A549 (cell line): Measurements from ENCODE around the gene ASPHD2. TPM values are rescaled to one million over a fixed set of nuclear protein-coding genes. Genes with fewer than 3 reads are reported as not detected.

ENCODE experiments used
- ATAC-seq, 2 experiments: fragments of 200-7000 bp in 1 of 2; fragments of >200 bp in 1 of 2; cut with Nextera tagmentation in 1 of 2; cut with Tn5 transposase in 1 of 2; 3 replicates each; pipeline versions ENCODE4 v1.8.0 to v1.9.1; 2018 to 2020; ENCODE audit warnings: mild to moderate bottlenecking in 1 of 2, moderate library complexity in 1 of 2
- CTCF ChIA-PET: fragments of 300-600 bp; sonication (Branson Sonifier 250); formaldehyde crosslinking; extraction: SDS; loops from one replicate; lab custom pipeline; 2021; ENCODE audit warnings: antibody characterized with exemption, inconsistent platforms; lab: Yijun Ruan, JAX
- POLR2A ChIA-PET: fragments of 350-600 bp; formaldehyde crosslinking; extraction: SDS; loops from one replicate; lab custom pipeline; 2021; ENCODE audit warnings: antibody characterized with exemption, inconsistent platforms; lab: Yijun Ruan, JAX
- DNase-seq, 2 experiments: peaks; one replicate each; pipeline versions ENCODE4 v3.0.0 to v3.0.0-alpha.2; 2011 to 2016; ENCODE audit warnings: low read depth in 1 of 2, low spot score in 1 of 2
- FAIRE-seq: peaks from 2 replicates; lab custom pipeline; 2011; peaks lifted over from hg19 to GRCh38; lab: Jason Lieb, UNC
- H3K27ac ChIP-seq, 2 experiments: fragments of >200 bp; sonication (Bioruptor Twin); formaldehyde crosslinking; 3 replicates each; pipeline ENCODE4 v1.5.1; 2016 to 2017
- H3K4me1 ChIP-seq: fragments of >200 bp; sonication (Bioruptor Twin); formaldehyde crosslinking; 3 replicates; pipeline ENCODE4 v1.6.1; 2016
- H3K4me2 ChIP-seq: fragments of >200 bp; sonication (Bioruptor Twin); formaldehyde crosslinking; 3 replicates; pipeline ENCODE4 v1.6.1; 2016
- H3K4me3 ChIP-seq: fragments of >200 bp; sonication (Bioruptor Twin); formaldehyde crosslinking; 3 replicates; pipeline ENCODE4 v1.5.1; 2016
- H3K9me3 ChIP-seq: fragments of >200 bp; sonication (Bioruptor Twin); formaldehyde crosslinking; 3 replicates; pipeline ENCODE4 v1.6.1; 2016
- BHLHE40 ChIP-seq: IDR thresholded peaks from 2 replicates; pipeline ENCODE4 v1.6.1; 2012; ENCODE audit warnings: low read depth, low read length, inconsistent platforms
- CEBPB ChIP-seq, 2 experiments: fragments of >200 bp in 1 of 2; sonication (Bioruptor Twin) in 1 of 2; formaldehyde crosslinking in 1 of 2; IDR thresholded peaks; 2 replicates each; pipeline ENCODE4 v1.6.1; 2012 to 2016
- CHD4 ChIP-seq: fragments of 200-600 bp; sonication (generic); IDR thresholded peaks from 2 replicates; pipeline ENCODE4 v1.6.1; 2016; ENCODE audit warnings: antibody characterized with exemption, mild to moderate bottlenecking, borderline replicate concordance
- EP300 ChIP-seq, 2 experiments: fragments of >200 bp; sonication (Bioruptor Twin); formaldehyde crosslinking; IDR thresholded peaks; 2 replicates in 1 of 2; 3 replicates in 1 of 2; pipeline ENCODE4 v1.6.1; 2016 to 2017
- FOSB ChIP-seq: fragments of 250-450 bp; sonication (Bioruptor Pico); IDR thresholded peaks from 2 replicates; pipeline ENCODE4 v1.5.0; 2020; ENCODE audit warnings: mild to moderate bottlenecking, moderate library complexity
- FOXS1 ChIP-seq: fragments of 250-450 bp; sonication (Bioruptor Pico); IDR thresholded peaks from 2 replicates; pipeline ENCODE4 v1.5.0; 2020; ENCODE audit warnings: mild to moderate bottlenecking, moderate library complexity
- GATA3 ChIP-seq: IDR thresholded peaks from 2 replicates; pipeline ENCODE4 v1.6.1; 2012; ENCODE audit warnings: borderline replicate concordance
- HES2 ChIP-seq: fragments of >200 bp; sonication (Bioruptor Twin); formaldehyde crosslinking; IDR thresholded peaks from 2 replicates; pipeline ENCODE4 v1.6.1; 2016
- HEYL ChIP-seq: fragments of 250-450 bp; sonication (Bioruptor Pico); IDR thresholded peaks from 2 replicates; pipeline ENCODE4 v1.8.0; 2021; ENCODE audit warnings: mild to moderate bottlenecking, moderate library complexity
- HOXA7 ChIP-seq: fragments of 250-450 bp; sonication (Bioruptor Pico); IDR thresholded peaks from 2 replicates; pipeline ENCODE4 v1.5.0; 2020; ENCODE audit warnings: mild to moderate bottlenecking, moderate library complexity
- JUN ChIP-seq, 2 experiments: fragments of >200 bp; sonication (Bioruptor Twin); formaldehyde crosslinking; IDR thresholded peaks; 2 replicates in 1 of 2; 3 replicates in 1 of 2; pipeline ENCODE4 v1.6.1; 2016 to 2017
- JUNB ChIP-seq: fragments of >200 bp; sonication (Bioruptor Twin); formaldehyde crosslinking; IDR thresholded peaks from 2 replicates; pipeline ENCODE4 v1.6.1; 2016
- KDM5A ChIP-seq: fragments of 200-600 bp; sonication (generic); IDR thresholded peaks from 2 replicates; pipeline ENCODE4 v1.6.1; 2016; ENCODE audit warnings: antibody characterized with exemption, mild to moderate bottlenecking
- MAZ ChIP-seq: fragments of 150-350 bp; IDR thresholded peaks from 2 replicates; pipeline ENCODE4 v1.6.1; 2014; ENCODE audit warnings: antibody characterized with exemption, low read depth, low read length, borderline replicate concordance
- MYC ChIP-seq: IDR thresholded peaks from 2 replicates; pipeline ENCODE4 v1.6.1; 2012; ENCODE audit warnings: mild to moderate bottlenecking, inconsistent platforms, low read length, improper control_type of control experiment, borderline replicate concordance
- NFE2L2 ChIP-seq: fragments of 150-350 bp; conservative IDR thresholded peaks from 2 replicates; pipeline ENCODE4 v1.6.1; 2014; ENCODE audit warnings: low read length
- POLR2A ChIP-seq: IDR thresholded peaks from 2 replicates; pipeline ENCODE4 v1.6.1; 2012; ENCODE audit warnings: mild to moderate bottlenecking, low read length
- RAD21 ChIP-seq, 2 experiments: fragments of >200 bp in 1 of 2; sonication (Bioruptor Twin) in 1 of 2; formaldehyde crosslinking in 1 of 2; IDR thresholded peaks in 1 of 2; conservative IDR thresholded peaks in 1 of 2; 2 replicates in 1 of 2; 3 replicates in 1 of 2; pipeline ENCODE4 v1.6.1; 2012 to 2018; ENCODE audit warnings: inconsistent platforms in 1 of 2
- RCOR1 ChIP-seq: fragments of 150-350 bp; IDR thresholded peaks from 2 replicates; pipeline ENCODE4 v1.6.1; 2014; ENCODE audit warnings: antibody characterized with exemption, low read length, low read depth
- ZC3H11A ChIP-seq: fragments of 450-650 bp; IDR thresholded peaks from 2 replicates; pipeline ENCODE4 v1.6.1; 2014; ENCODE audit warnings: antibody characterized with exemption, mild to moderate bottlenecking
- ZFP36 ChIP-seq: fragments of 450-650 bp; IDR thresholded peaks from 2 replicates; pipeline ENCODE4 v1.6.1; 2014; ENCODE audit warnings: borderline replicate concordance; ENCODE audit not compliant: partially characterized antibody
- WGBS: methylation state at CpG from one replicate; pipeline ENCODE4 v1.1.6; 2017; ENCODE audit errors: missing lambda C conversion rate; 5-methylcytosine and 5-hydroxymethylcytosine counted together
- polyA plus RNA-seq, 4 experiments: library from polyadenylated mRNA; depleted of rRNA in 3 of 4; stranded (reverse); fragments of >200 nt; fragmentation: RNase III in 1 of 4; extraction: RNeasy Plus Mini Kit Qiagen cat#74134 plus additional on column Dnase treatment in 1 of 4; gene quantifications; 2 replicates in 3 of 4; 3 replicates in 1 of 4; pipeline ENCODE4 v1.2.3, GENCODE V29; 2011 to 2017
- TF ChIP-seq, protein P1 (sequence below): IDR thresholded peaks from 2 replicates; pipeline ENCODE4 v1.6.1; 2012; ENCODE audit warnings: low read depth, borderline replicate concordance
- TF ChIP-seq, protein P2 (sequence below): fragments of >200 bp; sonication (Bioruptor Twin); formaldehyde crosslinking; IDR thresholded peaks from 3 replicates; pipeline ENCODE4 v1.6.1; 2016
- TF ChIP-seq, protein P3 (sequence below): fragments of 250-450 bp; sonication (Bioruptor Pico); IDR thresholded peaks from 2 replicates; pipeline ENCODE4 v1.5.0; 2021; ENCODE audit warnings: mild to moderate bottlenecking, moderate library complexity, borderline replicate concordance
- TF ChIP-seq, protein P4 (sequence below): IDR thresholded peaks from 2 replicates; pipeline ENCODE4 v1.6.1; 2012

Gene ASPHD2
- polyA plus RNA-seq, 2 of the 4 experiments (the other 2 are of a cell fraction), result 0.84 to 1.3 TPM

- Histone ChIP-seq H3K4me1 (no peaks in the 10 kb centered on the region), H3K9me3 (no peaks in the 10 kb centered on the region), H3K4me2 (no peak overlapping the region), H3K27ac (no peak overlapping the region), H3K4me3 (no peak overlapping the region)
- TF ChIP-seq JUN (IDR thresholded peaks at IDR 0.05) (no peak), POLR2A (no peak), EP300 (IDR thresholded peaks at IDR 0.05) (no peak), GATA3 (no peak)
- TF ChIP-seq, protein P1, sequence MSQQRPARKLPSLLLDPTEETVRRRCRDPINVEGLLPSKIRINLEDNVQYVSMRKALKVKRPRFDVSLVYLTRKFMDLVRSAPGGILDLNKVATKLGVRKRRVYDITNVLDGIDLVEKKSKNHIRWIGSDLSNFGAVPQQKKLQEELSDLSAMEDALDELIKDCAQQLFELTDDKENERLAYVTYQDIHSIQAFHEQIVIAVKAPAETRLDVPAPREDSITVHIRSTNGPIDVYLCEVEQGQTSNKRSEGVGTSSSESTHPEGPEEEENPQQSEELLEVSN, result no peak
- TF ChIP-seq, protein P2, sequence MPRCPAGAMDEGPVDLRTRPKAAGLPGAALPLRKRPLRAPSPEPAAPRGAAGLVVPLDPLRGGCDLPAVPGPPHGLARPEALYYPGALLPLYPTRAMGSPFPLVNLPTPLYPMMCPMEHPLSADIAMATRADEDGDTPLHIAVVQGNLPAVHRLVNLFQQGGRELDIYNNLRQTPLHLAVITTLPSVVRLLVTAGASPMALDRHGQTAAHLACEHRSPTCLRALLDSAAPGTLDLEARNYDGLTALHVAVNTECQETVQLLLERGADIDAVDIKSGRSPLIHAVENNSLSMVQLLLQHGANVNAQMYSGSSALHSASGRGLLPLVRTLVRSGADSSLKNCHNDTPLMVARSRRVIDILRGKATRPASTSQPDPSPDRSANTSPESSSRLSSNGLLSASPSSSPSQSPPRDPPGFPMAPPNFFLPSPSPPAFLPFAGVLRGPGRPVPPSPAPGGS, result no peak
- TF ChIP-seq, protein P3, sequence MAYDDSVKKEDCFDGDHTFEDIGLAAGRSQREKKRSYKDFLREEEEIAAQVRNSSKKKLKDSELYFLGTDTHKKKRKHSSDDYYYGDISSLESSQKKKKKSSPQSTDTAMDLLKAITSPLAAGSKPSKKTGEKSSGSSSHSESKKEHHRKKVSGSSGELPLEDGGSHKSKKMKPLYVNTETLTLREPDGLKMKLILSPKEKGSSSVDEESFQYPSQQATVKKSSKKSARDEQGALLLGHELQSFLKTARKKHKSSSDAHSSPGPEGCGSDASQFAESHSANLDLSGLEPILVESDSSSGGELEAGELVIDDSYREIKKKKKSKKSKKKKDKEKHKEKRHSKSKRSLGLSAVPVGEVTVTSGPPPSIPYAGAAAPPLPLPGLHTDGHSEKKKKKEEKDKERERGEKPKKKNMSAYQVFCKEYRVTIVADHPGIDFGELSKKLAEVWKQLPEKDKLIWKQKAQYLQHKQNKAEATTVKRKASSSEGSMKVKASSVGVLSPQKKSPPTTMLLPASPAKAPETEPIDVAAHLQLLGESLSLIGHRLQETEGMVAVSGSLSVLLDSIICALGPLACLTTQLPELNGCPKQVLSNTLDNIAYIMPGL (CRISPR knock-in tag), result no peak
- no peak for ATAC-seq
- ChIA-PET CTCF (interaction anchor here (0.6 to 1.2 kb wide), 2 partner anchors 80 to 1333 kb away, joined by 3 to 5 read pairs; no protein-coding TSS in a partner anchor), POLR2A (no interaction called here)
- DNase-seq, result no peak
- FAIRE-seq, result no peak
- 90% methylated on average over 8 of the region's 8 CpGs for WGBS
Measured at GRCh38 chr22:26444777-26445176, 15.7 kb downstream of the ASPHD2 start.

- WGBS, result 78% methylated on average over 15 of the region's 15 CpGs
- DNase-seq (no peak), ATAC-seq (no peak), FAIRE-seq (no peak)
- Histone ChIP-seq H3K4me2 (no peak overlapping the region), H3K4me1 (no peaks in the 10 kb centered on the region), H3K4me3 (no peak overlapping the region), H3K27ac (no peak overlapping the region), H3K9me3 (no peaks in the 10 kb centered on the region)
- ChIA-PET POLR2A (no interaction called here), CTCF (interaction anchor here (1.3 to 2.5 kb wide), 3 partner anchors 15 to 79 kb away, joined by 3 to 11 read pairs (median 4); no protein-coding TSS in a partner anchor)
- TF ChIP-seq JUN (IDR thresholded peaks at IDR 0.05), result no peak
- no peak for TF ChIP-seq HES2
- no peak for TF ChIP-seq CHD4
- no peak for TF ChIP-seq MAZ
- TF ChIP-seq MYC, result no peak
- TF ChIP-seq HEYL (CRISPR knock-in tag), result no peak
- TF ChIP-seq RAD21 (conservative IDR thresholded peaks at IDR 0.05 in 1 of 2, IDR thresholded peaks at IDR 0.05 in 1 of 2), result no peak
- TF ChIP-seq FOXS1 (CRISPR knock-in tag), result no peak
- no peak for TF ChIP-seq GATA3
- no peak for TF ChIP-seq CEBPB (IDR thresholded peaks at IDR 0.05)
- no peak for TF ChIP-seq RCOR1
- no peak for TF ChIP-seq ZC3H11A
- no peak for TF ChIP-seq HOXA7 (CRISPR knock-in tag)
- no peak for TF ChIP-seq ZFP36
- TF ChIP-seq NFE2L2, result no peak
- TF ChIP-seq KDM5A, result no peak
- TF ChIP-seq, protein P4, sequence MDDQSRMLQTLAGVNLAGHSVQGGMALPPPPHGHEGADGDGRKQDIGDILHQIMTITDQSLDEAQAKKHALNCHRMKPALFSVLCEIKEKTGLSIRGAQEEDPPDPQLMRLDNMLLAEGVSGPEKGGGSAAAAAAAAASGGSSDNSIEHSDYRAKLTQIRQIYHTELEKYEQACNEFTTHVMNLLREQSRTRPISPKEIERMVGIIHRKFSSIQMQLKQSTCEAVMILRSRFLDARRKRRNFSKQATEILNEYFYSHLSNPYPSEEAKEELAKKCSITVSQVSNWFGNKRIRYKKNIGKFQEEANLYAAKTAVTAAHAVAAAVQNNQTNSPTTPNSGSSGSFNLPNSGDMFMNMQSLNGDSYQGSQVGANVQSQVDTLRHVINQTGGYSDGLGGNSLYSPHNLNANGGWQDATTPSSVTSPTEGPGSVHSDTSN, result no peak
- no peak for TF ChIP-seq FOSB (CRISPR knock-in tag)
- no peak for TF ChIP-seq JUNB
- TF ChIP-seq BHLHE40, result no peak
Measured at GRCh38 chr22:26445577-26446275, 16.7 kb downstream of the ASPHD2 start.
